OCI-LY1 (cell line): Measurements from ENCODE around the gene INPP4A.

Experiments
- CTCF ChIP-seq: fragments of 200-600 bp; sonication (generic), shearing (Covaris generic); IDR thresholded peaks from 2 replicates; pipeline ENCODE4 v1.5.1; 2017; ENCODE audit warnings: mild to moderate bottlenecking, antibody characterized with exemption, low read length, moderate library complexity, mixed read lengths
- EZH2 ChIP-seq: fragments of 200-600 bp; sonication (generic), shearing (Covaris generic); IDR thresholded peaks from 2 replicates; pipeline ENCODE4 v1.8.0; 2017; ENCODE audit warnings: borderline replicate concordance, mixed run types, mild to moderate bottlenecking, antibody characterized with exemption, low read length, moderate library complexity, mixed read lengths

GRCh38 chr2:98573426-98573825 lies 128.8 kb downstream of the INPP4A start:
- TF ChIP-seq CTCF (no peak), EZH2 (no peak)
